Mesenchymal stem cell (in vitro differentiated cells and primary cell): ENCODE data around the gene MEF2C.

Experiments used
- DNase-seq: peaks from one replicate; pipeline ENCODE4 v3.0.0-alpha.2; 2013
- H2AFZ ChIP-seq: one replicate; pipeline ENCODE4 v1.6.1; 2013; ENCODE audit warnings: low read depth, mild to moderate bottlenecking, control low read depth, inconsistent platforms, low read length, moderate library complexity
- H2AK5ac ChIP-seq: 2 replicates; pipeline ENCODE4 v1.6.1; 2013; ENCODE audit warnings: low read length, moderate library complexity, mild to moderate bottlenecking, inconsistent platforms; ENCODE audit not compliant: severe bottlenecking
- H2BK120ac ChIP-seq: one replicate; pipeline ENCODE4 v1.6.1; 2013; ENCODE audit warnings: low read depth, mild to moderate bottlenecking, inconsistent platforms, low read length, moderate library complexity
- H2BK12ac ChIP-seq, 2 experiments: one replicate each; pipeline ENCODE4 v1.6.1; 2013; ENCODE audit warnings: inconsistent platforms in 2 of 2, low read length in 2 of 2, mild to moderate bottlenecking in 2 of 2, moderate library complexity in 2 of 2, control low read depth in 1 of 2
- H2BK15ac ChIP-seq: one replicate; pipeline ENCODE4 v1.6.1; 2013; ENCODE audit warnings: mild to moderate bottlenecking, low read depth, inconsistent platforms; ENCODE audit not compliant: poor library complexity, severe bottlenecking
- H2BK5ac ChIP-seq: 2 replicates; pipeline ENCODE4 v1.6.1; 2013; ENCODE audit warnings: low read depth, mild to moderate bottlenecking, low read length, control low read depth, inconsistent platforms; ENCODE audit not compliant: poor library complexity, severe bottlenecking
- H3K14ac ChIP-seq, 2 experiments: one replicate each; pipeline ENCODE4 v1.6.1; 2013; ENCODE audit warnings: inconsistent platforms in 2 of 2, low read length in 2 of 2, control low read depth in 1 of 2, mild to moderate bottlenecking in 1 of 2, moderate library complexity in 1 of 2
- H3K18ac ChIP-seq, 2 experiments: one replicate each; pipeline ENCODE4 v1.6.1; 2013; ENCODE audit warnings: inconsistent platforms in 2 of 2, low read length in 2 of 2, control low read depth in 1 of 2, low read depth in 1 of 2, mild to moderate bottlenecking in 1 of 2
- H3K23ac ChIP-seq, 2 experiments: one replicate each; pipeline ENCODE4 v1.6.1; 2013; ENCODE audit warnings: inconsistent platforms in 2 of 2, low read length in 2 of 2, mild to moderate bottlenecking in 2 of 2, moderate library complexity in 2 of 2, control low read depth in 1 of 2
- H3K27ac ChIP-seq: 2 replicates; pipeline ENCODE4 v1.5.1; 2013; ENCODE audit warnings: mild to moderate bottlenecking, moderate library complexity, low read length, control low read depth, inconsistent platforms; ENCODE audit not compliant: poor library complexity, severe bottlenecking
- H3K27me3 ChIP-seq, 2 experiments: 2 replicates each; pipeline versions ENCODE4 v1.6.1 to v1.7.0; 2013; ENCODE audit warnings: low read length in 2 of 2, mild to moderate bottlenecking in 2 of 2, moderate library complexity in 2 of 2, control low read depth in 1 of 2, inconsistent platforms in 1 of 2; ENCODE audit not compliant: control insufficient read depth in 1 of 2, insufficient read depth in 1 of 2
- H3K36me3 ChIP-seq, 2 experiments: 2 replicates each; pipeline versions ENCODE4 v1.6.1 to v1.7.0; 2013; ENCODE audit warnings: low read length in 2 of 2, control low read depth in 1 of 2, inconsistent platforms in 1 of 2, low read depth in 1 of 2, mild to moderate bottlenecking in 1 of 2; ENCODE audit not compliant: insufficient read depth in 2 of 2, control insufficient read depth in 1 of 2
- H3K4ac ChIP-seq, 2 experiments: one replicate each; pipeline ENCODE4 v1.6.1; 2013; ENCODE audit warnings: inconsistent platforms in 2 of 2, low read length in 2 of 2, mild to moderate bottlenecking in 2 of 2, moderate library complexity in 2 of 2, control low read depth in 1 of 2, low read depth in 1 of 2
- H3K4me1 ChIP-seq: 2 replicates; pipeline ENCODE4 v1.6.1; 2013; ENCODE audit warnings: low read depth, low read length, control low read depth; ENCODE audit not compliant: control insufficient read depth, insufficient read depth
- H3K4me2 ChIP-seq: 2 replicates; pipeline ENCODE4 v1.6.1; 2013; ENCODE audit warnings: low read length, mild to moderate bottlenecking, inconsistent platforms; ENCODE audit not compliant: poor library complexity, severe bottlenecking
- H3K4me3 ChIP-seq, 2 experiments: 2 replicates each; pipeline versions ENCODE4 v1.5.1 to v1.7.0; 2013; ENCODE audit warnings: low read length in 2 of 2, mild to moderate bottlenecking in 2 of 2, control low read depth in 1 of 2, low read depth in 1 of 2; ENCODE audit not compliant: insufficient read depth in 1 of 2
- H3K79me1 ChIP-seq: replicated peaks from 2 replicates; pipeline ENCODE4 v1.6.1; 2013; ENCODE audit warnings: mild to moderate bottlenecking, control low read depth, low read length, inconsistent platforms; ENCODE audit not compliant: poor library complexity, severe bottlenecking
- H3K9ac ChIP-seq: 2 replicates; pipeline ENCODE4 v1.7.0; 2013; ENCODE audit warnings: mild to moderate bottlenecking, low read length, moderate library complexity
- H3K9me3 ChIP-seq: 2 replicates; pipeline ENCODE4 v1.7.0; 2013; ENCODE audit warnings: mild to moderate bottlenecking, low read length; ENCODE audit not compliant: control insufficient read depth
- H4K8ac ChIP-seq: one replicate; pipeline ENCODE4 v1.6.1; 2013; ENCODE audit warnings: inconsistent platforms, mild to moderate bottlenecking, low read length, moderate library complexity
- H4K91ac ChIP-seq: one replicate; pipeline ENCODE4 v1.6.1; 2013; ENCODE audit warnings: mild to moderate bottlenecking, low read length, inconsistent platforms
- WGBS: methylation state at CpG from one replicate; pipeline ENCODE4 v1.1.7; 2013; ENCODE audit warnings: mixed read lengths; 5-methylcytosine and 5-hydroxymethylcytosine counted together

Gene MEF2C

GRCh38 chr5:88683506-88684135 lies 199.4 kb downstream of the MEF2C start:
- peak overlapping the region in 1 of 2 experiments; percentile 34 for H3K23ac ChIP-seq
- no peak overlapping the region for H2BK120ac ChIP-seq
- H3K36me3 ChIP-seq = no peaks in the 10 kb centered on the region
- H2BK12ac ChIP-seq = no peak overlapping the region
- H3K4ac ChIP-seq = no peak overlapping the region
- H4K91ac ChIP-seq = no peak overlapping the region
- H3K9me3 ChIP-seq = no peaks in the 10 kb centered on the region
- no peak for DNase-seq
- H3K14ac ChIP-seq = no peak overlapping the region
- H3K4me1 ChIP-seq = peaks cover 18% of the 10 kb centered on the region
- H3K27ac ChIP-seq = no peak overlapping the region
- no peak overlapping the region for H2BK5ac ChIP-seq
- peaks cover 93 to 99% of the 10 kb centered on the region in 2 experiments for H3K27me3 ChIP-seq
- no peaks in the 10 kb centered on the region for H3K79me1 ChIP-seq
- no peak overlapping the region for H2AFZ ChIP-seq
- WGBS = 0% methylated on average over 17 of the region's 31 CpGs
- H3K9ac ChIP-seq = no peak overlapping the region
- H3K4me2 ChIP-seq = no peak overlapping the region
- no peak overlapping the region for H3K18ac ChIP-seq
- H2BK15ac ChIP-seq = no peak overlapping the region
- no peak overlapping the region for H4K8ac ChIP-seq
- peak overlapping the region in 1 of 2 experiments; percentile 35 for H3K4me3 ChIP-seq
- H2AK5ac ChIP-seq = no peak overlapping the region

DNA sequence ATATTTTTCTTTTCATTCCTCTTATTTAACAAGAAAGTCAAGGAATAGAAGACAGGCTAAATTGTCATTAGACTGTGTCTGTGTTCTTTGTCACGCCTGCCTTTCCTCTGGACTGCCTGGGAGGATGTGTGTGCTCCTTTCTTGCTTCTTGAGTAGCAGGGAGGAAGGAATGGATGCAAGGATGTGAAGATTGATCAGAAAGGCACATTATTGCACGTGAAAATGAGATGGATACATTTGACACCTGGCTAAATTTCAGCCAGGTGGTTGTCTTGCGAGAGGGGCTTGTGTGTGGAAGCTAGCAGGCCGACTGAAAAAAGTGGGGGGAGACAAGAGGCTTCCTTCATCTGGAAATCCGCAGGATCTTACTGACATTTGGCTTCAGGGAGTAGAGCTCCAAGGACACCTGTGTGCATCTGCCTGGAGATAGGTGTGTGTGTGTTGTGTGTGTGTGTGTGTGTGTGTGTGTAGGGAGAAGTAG lies 200.1 kb downstream of the MEF2C start:
- Histone ChIP-seq H3K9ac (no peak overlapping the region), H2BK5ac (no peak overlapping the region), H2BK15ac (no peak overlapping the region), H3K27ac (no peak overlapping the region), H2BK120ac (no peak overlapping the region), H2AFZ (no peak overlapping the region), H2BK12ac (no peak overlapping the region), H4K91ac (no peak overlapping the region), H3K27me3 (peaks cover 93 to 98% of the 10 kb centered on the region in 2 experiments), H2AK5ac (no peak overlapping the region), H3K9me3 (no peaks in the 10 kb centered on the region), H3K18ac (no peak overlapping the region), H3K4me1 (peaks cover 22% of the 10 kb centered on the region), H3K14ac (no peak overlapping the region), H3K4me3 (no peak overlapping the region), H3K79me1 (no peaks in the 10 kb centered on the region), H4K8ac (no peak overlapping the region), H3K36me3 (no peaks in the 10 kb centered on the region), H3K4me2 (no peak overlapping the region), H3K4ac (no peak overlapping the region), H3K23ac (no peak overlapping the region)
- WGBS = 14% methylated on average over 5 of the region's 5 CpGs
- no peak for DNase-seq

DNA sequence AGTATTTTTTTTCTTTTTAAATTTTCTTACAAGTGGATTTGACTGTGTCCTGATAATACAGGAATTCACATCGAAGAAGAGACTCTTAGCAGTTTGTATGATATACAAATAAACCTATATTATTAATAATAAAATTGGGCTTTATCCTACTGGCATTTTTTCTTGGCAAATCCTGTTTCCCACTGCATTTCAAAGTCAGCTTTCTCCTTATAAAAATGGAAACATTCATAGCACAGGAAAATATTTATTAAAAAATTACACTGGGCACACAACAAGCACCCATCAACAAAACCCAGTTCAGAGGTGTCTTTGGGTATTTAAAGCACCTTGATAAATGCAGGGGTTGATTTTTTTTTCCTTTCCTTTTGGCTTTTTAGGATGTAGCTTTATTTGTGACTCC lies 200.9 kb downstream of the MEF2C start:
- Histone ChIP-seq H3K27ac (no peak overlapping the region), H2BK120ac (no peak overlapping the region), H3K36me3 (no peaks in the 10 kb centered on the region), H3K4me1 (peaks cover 23% of the 10 kb centered on the region), H2AFZ (no peak overlapping the region), H3K23ac (no peak overlapping the region), H4K91ac (no peak overlapping the region), H2BK12ac (no peak overlapping the region), H3K18ac (no peak overlapping the region), H3K27me3 (peaks cover 93 to 98% of the 10 kb centered on the region in 2 experiments), H2AK5ac (no peak overlapping the region), H4K8ac (no peak overlapping the region), H3K79me1 (no peaks in the 10 kb centered on the region), H3K9me3 (no peaks in the 10 kb centered on the region), H3K9ac (no peak overlapping the region), H3K14ac (no peak overlapping the region), H3K4me2 (no peak overlapping the region), H2BK5ac (no peak overlapping the region), H2BK15ac (no peak overlapping the region), H3K4ac (no peak overlapping the region), H3K4me3 (no peak overlapping the region)
- no CpG with 5 or more reads among the region's 1 CpG for WGBS
- DNase-seq = no peak

GRCh38 chr5:88681211-88681803 lies 201.7 kb downstream of the MEF2C start:
- H3K23ac ChIP-seq = no peak overlapping the region
- H2BK12ac ChIP-seq = no peak overlapping the region
- H2AK5ac ChIP-seq = no peak overlapping the region
- no peaks in the 10 kb centered on the region for H3K79me1 ChIP-seq
- no peak overlapping the region for H2BK120ac ChIP-seq
- no peaks in the 10 kb centered on the region for H3K36me3 ChIP-seq
- 56% methylated on average over 1 of the region's 5 CpGs for WGBS
- no peak overlapping the region for H3K14ac ChIP-seq
- no peak overlapping the region for H2AFZ ChIP-seq
- H3K4me3 ChIP-seq = no peak overlapping the region
- no peak overlapping the region for H3K18ac ChIP-seq
- no peaks in the 10 kb centered on the region for H3K9me3 ChIP-seq
- H3K27ac ChIP-seq = no peak overlapping the region
- no peak overlapping the region for H3K4me2 ChIP-seq
- H3K27me3 ChIP-seq = peaks cover 93 to 98% of the 10 kb centered on the region in 2 experiments
- no peak overlapping the region for H4K91ac ChIP-seq
- no peak overlapping the region for H3K4ac ChIP-seq
- H2BK5ac ChIP-seq = no peak overlapping the region
- no peak for DNase-seq
- H4K8ac ChIP-seq = no peak overlapping the region
- peaks cover 23% of the 10 kb centered on the region for H3K4me1 ChIP-seq
- H2BK15ac ChIP-seq = no peak overlapping the region
- no peak overlapping the region for H3K9ac ChIP-seq
